Stimulated activated CD8-positive, alpha-beta memory T cell treated with anti-CD3 and anti-CD28 coated beads, Interleukin-15, amount 100 ng/mL, for 48 hours (primary cell): ENCODE results near the gene ESRRB.
"Not testable (repeated sequence)": the region's sequence is repeated elsewhere in the genome, so short reads cannot be mapped to it uniquely, and the experiment has no call there.

ENCODE experiments used
- DNase-seq, 2 donors: peaks; one replicate each; pipeline ENCODE4 v3.0.0-alpha.2; 2020; ENCODE audit warnings: low read depth in 2 of 2

The ESRRB gene

GRCh38 chr14:76497550-76498462 is 121.9 kb downstream of the ESRRB start:
- no peak for DNase-seq

GRCh38 chr14:76498463-76498935 is 122.6 kb downstream of the ESRRB start:
- no peak for DNase-seq

- DNase-seq = no peak
Measured at GRCh38 chr14:76498976-76499375, 123.0 kb downstream of the ESRRB start.

GRCh38 chr14:76499399-76499798 is 123.5 kb downstream of the ESRRB start:
- no peak for DNase-seq

GRCh38 chr14:76500011-76500410 is 124.1 kb downstream of the ESRRB start:
- no peak for DNase-seq

- no peak for DNase-seq
Measured at GRCh38 chr14:76500480-76500879, 124.5 kb downstream of the ESRRB start.

- DNase-seq = no peak
Measured at GRCh38 chr14:76501156-76501720, 125.3 kb downstream of the ESRRB start.

- DNase-seq = no peak
Measured at GRCh38 chr14:76502219-76502618, 126.3 kb downstream of the ESRRB start.

GRCh38 chr14:76502638-76503037 is 126.7 kb downstream of the ESRRB start:
- no peak for DNase-seq

- no peak for DNase-seq
Measured at GRCh38 chr14:76509311-76509710, 133.4 kb downstream of the ESRRB start.

- no peak for DNase-seq
Measured at GRCh38 chr14:76510181-76510580, 134.2 kb downstream of the ESRRB start.

GRCh38 chr14:76514213-76514998 is 138.5 kb downstream of the ESRRB start:
- no peak for DNase-seq

- no peak for DNase-seq
Measured at GRCh38 chr14:76516884-76517283, 140.9 kb downstream of the ESRRB start.

GRCh38 chr14:76518366-76518765 is 142.4 kb downstream of the ESRRB start:
- no peak for DNase-seq

GRCh38 chr14:76525106-76525821 is 149.3 kb downstream of the ESRRB start:
- no peak for DNase-seq

GRCh38 chr14:76531085-76531484 is 155.1 kb downstream of the ESRRB start:
- DNase-seq = no peak

- DNase-seq = no peak
Measured at GRCh38 chr14:76531821-76532318, 155.9 kb downstream of the ESRRB start.

- DNase-seq = not testable (repeated sequence)
Measured at GRCh38 chr14:76536636-76537035, 160.7 kb downstream of the ESRRB start.

GRCh38 chr14:76537906-76538647 is 162.1 kb downstream of the ESRRB start:
- DNase-seq = no peak

GRCh38 chr14:76538648-76539008 is 162.7 kb downstream of the ESRRB start:
- DNase-seq = no peak

GRCh38 chr14:76539130-76539529 is 163.2 kb downstream of the ESRRB start:
- DNase-seq = no peak
